K562 (cell line): ENCODE results near the gene RBMS3. TPM values are rescaled to one million over a fixed set of nuclear protein-coding genes. Genes with fewer than 3 reads are reported as not detected.

ENCODE experiments used
- ATAC-seq: fragments of 200-7000 bp; cut with Tn5 transposase; 3 replicates; pipeline ENCODE4 v1.9.1; 2020; ENCODE audit warnings: moderate library complexity
- BruUV-seq: library from RNA; stranded (reverse); fragments of 400-500 nt; replicated peaks from 2 replicates; lab custom pipeline; 2021; lab: Mats Ljungman, UMichigan
- CTCF ChIA-PET: fragments of 300-600 bp; formaldehyde crosslinking; extraction: SDS; loops from one replicate; lab custom pipeline; 2021; ENCODE audit warnings: low intra/inter-chr PET ratio; lab: Yijun Ruan, JAX
- POLR2A ChIA-PET: fragments of 300-600, 350-650 bp; sonication (Branson Sonifier 250); formaldehyde crosslinking; extraction: SDS; loops from one replicate; lab custom pipeline; 2021; ENCODE audit warnings: antibody characterized with exemption, inconsistent platforms; lab: Yijun Ruan, JAX
- DNase-seq, 4 experiments: peaks; one replicate each; pipeline versions ENCODE4 v3.0.0 to v3.0.0-alpha.2; 2011 to 2018; ENCODE audit warnings: low spot score in 3 of 4, mixed read lengths in 3 of 4; ENCODE audit errors: extremely low read depth in 1 of 4
- FAIRE-seq: peaks from 2 replicates; lab custom pipeline; 2011; peaks lifted over from hg19 to GRCh38; lab: Jason Lieb, UNC
- H2AFZ ChIP-seq: 2 replicates; pipeline ENCODE4 v1.6.0; 2011; ENCODE audit warnings: low read depth, low read length, control low read depth, inconsistent platforms
- H3K27ac ChIP-seq: fragments of 200-600 bp; 3 replicates; pipeline ENCODE4 v1.8.0; 2011; ENCODE audit warnings: low read depth, mild to moderate bottlenecking, control low read depth, inconsistent platforms, low read length, moderate library complexity, mixed read lengths; ENCODE audit errors: extremely low read depth
- H3K27me3 ChIP-seq, 2 experiments: fragments of 300-600 bp in 1 of 2; 2 replicates in 1 of 2; 3 replicates in 1 of 2; pipeline versions ENCODE4 v1.6.0 to v1.8.0; 2011; ENCODE audit warnings: inconsistent platforms in 2 of 2, low read length in 2 of 2, mild to moderate bottlenecking in 1 of 2, mixed read lengths in 1 of 2, moderate library complexity in 1 of 2; ENCODE audit not compliant: control insufficient read depth in 2 of 2, insufficient read depth in 2 of 2
- H3K36me3 ChIP-seq: fragments of 300-600 bp; 3 replicates; pipeline ENCODE4 v1.8.0; 2011; ENCODE audit warnings: mild to moderate bottlenecking, low read length, inconsistent platforms; ENCODE audit not compliant: control insufficient read depth, insufficient read depth
- H3K4me1 ChIP-seq, 2 experiments: fragments of 200-600 bp in 1 of 2; replicated peaks in 1 of 2; 2 replicates in 1 of 2; 3 replicates in 1 of 2; pipeline versions ENCODE4 v1.5.1 to v1.8.0; 2011; ENCODE audit warnings: inconsistent platforms in 2 of 2, low read length in 2 of 2, mild to moderate bottlenecking in 1 of 2, mixed read lengths in 1 of 2, moderate library complexity in 1 of 2; ENCODE audit not compliant: control insufficient read depth in 2 of 2, insufficient read depth in 2 of 2
- H3K4me2 ChIP-seq: 2 replicates; pipeline ENCODE4 v1.6.1; 2011; ENCODE audit warnings: low read length, control low read depth, inconsistent platforms, mixed read lengths; ENCODE audit not compliant: insufficient read depth
- H3K4me3 ChIP-seq: fragments of 200-600 bp; sonication (generic), shearing (Covaris generic); 2 replicates; pipeline ENCODE4 v1.5.1; 2016; ENCODE audit warnings: control low read depth, inconsistent platforms
- H3K79me2 ChIP-seq: fragments of 200-600 bp; 3 replicates; pipeline ENCODE4 v1.8.0; 2011; ENCODE audit warnings: low read length, inconsistent platforms; ENCODE audit not compliant: control insufficient read depth, insufficient read depth
- H3K9ac ChIP-seq, 2 experiments: 2 replicates each; pipeline versions ENCODE4 v1.6.0 to v1.6.1; 2011; ENCODE audit warnings: low read depth in 2 of 2, low read length in 2 of 2, control low read depth in 1 of 2, inconsistent platforms in 1 of 2, mild to moderate bottlenecking in 1 of 2, mixed read lengths in 1 of 2; ENCODE audit not compliant: insufficient read depth in 1 of 2
- H3K9me1 ChIP-seq: one replicate; pipeline ENCODE4 v1.6.0; 2011; ENCODE audit warnings: inconsistent platforms, mild to moderate bottlenecking, low read length, moderate library complexity; ENCODE audit not compliant: control insufficient read depth, insufficient read depth
- H3K9me3 ChIP-seq: replicated peaks from 2 replicates; pipeline ENCODE4 v1.5.1; 2011; ENCODE audit warnings: low read depth, low read length, inconsistent platforms; ENCODE audit not compliant: control insufficient read depth, insufficient read depth
- H4K20me1 ChIP-seq: replicated peaks from 2 replicates; pipeline ENCODE4 v1.6.1; 2011; ENCODE audit warnings: low read length, inconsistent platforms, mixed read lengths; ENCODE audit not compliant: control insufficient read depth, insufficient read depth
- BDP1 ChIP-seq: IDR thresholded peaks from 3 replicates; pipeline ENCODE4 v1.6.1; 2011; ENCODE audit not compliant: insufficient read length, insufficient read depth
- COPS2 ChIP-seq: fragments of 450-650 bp; conservative IDR thresholded peaks from 2 replicates; pipeline ENCODE4 v1.6.1; 2016; ENCODE audit warnings: mild to moderate bottlenecking, moderate library complexity
- CTBP1 ChIP-seq: fragments of 450-650 bp; IDR thresholded peaks from 2 replicates; pipeline ENCODE4 v1.6.1; 2016; ENCODE audit warnings: borderline replicate concordance
- EGR1 ChIP-seq: fragments of 450-650 bp; conservative IDR thresholded peaks from 2 replicates; pipeline ENCODE4 v1.6.1; 2017; ENCODE audit warnings: mild to moderate bottlenecking
- ELF4 ChIP-seq: fragments of 450-650 bp; formaldehyde crosslinking; IDR thresholded peaks from 2 replicates; pipeline ENCODE4 v1.4.0; 2022; ENCODE audit warnings: missing genetic modification characterization
- FOXJ3 ChIP-seq: sonication (generic); formaldehyde crosslinking; IDR thresholded peaks from 2 replicates; pipeline ENCODE4 v1.4.0; 2020; ENCODE audit warnings: mild to moderate bottlenecking, missing genetic modification reagents
- NCOA6 ChIP-seq: fragments of 450-650 bp; IDR thresholded peaks from 2 replicates; pipeline ENCODE4 v1.6.1; 2017; ENCODE audit warnings: mild to moderate bottlenecking
- NELFE ChIP-seq: IDR thresholded peaks from 2 replicates; pipeline ENCODE4 v1.6.1; 2011; ENCODE audit warnings: mild to moderate bottlenecking; ENCODE audit not compliant: insufficient read depth, insufficient read length
- NFE2 ChIP-seq: IDR thresholded peaks from 2 replicates; pipeline ENCODE4 v1.6.1; 2014; ENCODE audit warnings: antibody characterized with exemption, low read depth
- PKNOX1 ChIP-seq: fragments of 450-650 bp; IDR thresholded peaks from 2 replicates; pipeline ENCODE4 v1.6.1; 2016
- PRMT5 ChIP-seq: sonication (generic); formaldehyde crosslinking; IDR thresholded peaks from 2 replicates; pipeline ENCODE4 v1.5.0; 2020; ENCODE audit warnings: missing genetic modification reagents
- PYGO2 ChIP-seq: fragments of 450-650 bp; IDR thresholded peaks from 2 replicates; pipeline ENCODE4 v1.6.1; 2016; ENCODE audit warnings: mild to moderate bottlenecking, missing genetic modification characterization, moderate library complexity, missing compliant biosample characterization
- SMARCC2 ChIP-seq: fragments of 450-650 bp; IDR thresholded peaks from 2 replicates; pipeline ENCODE4 v1.6.1; 2017; ENCODE audit warnings: antibody characterized with exemption, moderate library complexity, mild to moderate bottlenecking, low read depth
- STAT5B ChIP-seq: fragments of 250-450 bp; sonication (Bioruptor Pico); IDR thresholded peaks from 2 replicates; pipeline ENCODE4 v1.8.0; 2021; ENCODE audit warnings: mild to moderate bottlenecking, inconsistent platforms
- TCFL5 ChIP-seq: fragments of 250-450 bp; sonication (Bioruptor Pico); conservative IDR thresholded peaks from 2 replicates; pipeline ENCODE4 v1.6.1; 2021; ENCODE audit warnings: mild to moderate bottlenecking, moderate library complexity, matching md5 sums
- TEAD4 ChIP-seq, 2 experiments: sonication (generic) in 1 of 2; formaldehyde crosslinking in 1 of 2; IDR thresholded peaks; 2 replicates each; pipeline versions ENCODE4 v1.6.1 to v1.8.0; 2012 to 2022; ENCODE audit warnings: borderline replicate concordance in 1 of 2, inconsistent platforms in 1 of 2, low read length in 1 of 2, mild to moderate bottlenecking in 1 of 2, missing genetic modification reagents in 1 of 2
- THRAP3 ChIP-seq: fragments of 450-650 bp; IDR thresholded peaks from 2 replicates; pipeline ENCODE4 v1.6.1; 2016; ENCODE audit warnings: mild to moderate bottlenecking, inconsistent platforms, borderline replicate concordance
- ZBED1 ChIP-seq: IDR thresholded peaks from 2 replicates; pipeline ENCODE4 v1.6.1; 2014
- ZNF232 ChIP-seq: sonication (generic); formaldehyde crosslinking; IDR thresholded peaks from 2 replicates; pipeline ENCODE4 v1.8.0; 2022; ENCODE audit warnings: mild to moderate bottlenecking, missing genetic modification reagents
- ZNF408 ChIP-seq: fragments of 250-450 bp; sonication (Bioruptor Pico); IDR thresholded peaks from 2 replicates; pipeline ENCODE4 v1.4.0; 2020; ENCODE audit warnings: low read depth, mild to moderate bottlenecking, moderate library complexity
- ZNF830 ChIP-seq: fragments of 250-450 bp; sonication (Bioruptor Pico); IDR thresholded peaks from 2 replicates; pipeline ENCODE4 v1.5.0; 2021; ENCODE audit warnings: mild to moderate bottlenecking
- WGBS: fragments of 100-300 bp; shearing (Covaris generic); methylation state at CpG from one replicate; pipeline ENCODE4 v1.1.6; 2016; ENCODE audit warnings: low coverage, mixed read lengths; ENCODE audit not compliant: insufficient coverage; ENCODE audit errors: missing lambda C conversion rate; 5-methylcytosine and 5-hydroxymethylcytosine counted together
- in situ Hi-C: fragments of 300-500 bp; cut with MboI; formaldehyde crosslinking; loops from 4 replicates; pipeline ENCODE4 v1.15.0; 2018; ENCODE audit warnings: inconsistent platforms, mixed read lengths
- intact Hi-C: fragments of 100-400 bp; cut with micrococcal nuclease; formaldehyde crosslinking; loops from 2 replicates; pipeline ENCODE4 v1.14.2; 2022
- polyA plus RNA-seq, 8 experiments: library from polyadenylated mRNA; depleted of rRNA in 4 of 8; stranded (reverse) in 5 of 8; unstranded in 3 of 8; fragments of >200 nt; fragmentation: Nextera tagmentation in 2 of 8; fragmentation: Illumina TruSeq in 1 of 8; extraction: Ambion mirVana in 2 of 8; extraction: Trizol in 1 of 8; gene quantifications; 2 replicates each; pipeline versions ENCODE4 v1.2.1 to v1.2.3, GENCODE V29; 2011 to 2014; ENCODE audit warnings: inconsistent platforms in 1 of 8, missing spikeins in 1 of 8
- total RNA-seq, 7 experiments: library from RNA; depleted of rRNA in 6 of 7; stranded (reverse); fragments of >200 nt in 6 of 7; fragmentation: Illumina TruSeq in 2 of 7; extraction: Trizol in 2 of 7; gene quantifications; 2 replicates each; pipeline versions ENCODE4 v1.2.1 to v1.2.3, GENCODE V29; 2011 to 2021; ENCODE audit warnings: low replicate concordance in 1 of 7

RBMS3 gene
- total and polyA plus RNA-seq, 9 of the 15 experiments (the other 6 are each of a cell fraction or from before 2014, with no cell fraction given): 0.20 TPM; not detected in 8

DNA sequence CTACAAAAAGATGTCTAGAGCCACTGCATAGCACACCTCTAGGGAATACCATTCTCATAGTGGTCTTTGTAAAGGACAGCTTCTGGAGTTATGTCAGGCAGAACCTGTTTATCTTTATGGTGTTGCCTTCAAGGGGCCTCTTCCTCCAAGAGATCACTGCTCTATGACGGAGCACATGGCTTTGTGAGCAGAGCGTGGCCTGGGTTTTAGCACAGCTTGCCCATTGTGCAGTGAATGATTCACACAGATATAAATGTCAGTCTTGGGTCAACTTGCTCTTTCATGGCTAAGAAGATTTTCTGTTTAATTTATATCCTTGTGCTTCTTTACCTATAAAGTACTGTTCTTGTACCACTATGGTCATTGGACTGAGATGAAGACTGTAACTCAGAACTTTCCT lies 41.5 kb upstream of the RBMS3 start:
- Histone ChIP-seq H3K36me3 (no peaks in the 10 kb centered on the region), H3K27me3 (no peaks in the 10 kb centered on the region), H4K20me1 (no peaks in the 10 kb centered on the region), H3K79me2 (no peaks in the 10 kb centered on the region), H3K27ac (no peak overlapping the region), H3K9me3 (no peaks in the 10 kb centered on the region), H3K4me2 (no peak overlapping the region), H3K9ac (no peak overlapping the region), H3K9me1 (no peaks in the 10 kb centered on the region), H3K4me3 (no peak overlapping the region), H3K4me1 (no peaks in the 10 kb centered on the region), H2AFZ (no peak overlapping the region)
- BruUV-seq: no TSS peak
- 0% methylated on average over 2 of the region's 2 CpGs for WGBS
- ChIA-PET POLR2A (no interaction called here), CTCF (no interaction called here)
- intact Hi-C loops: no loop called here
- FAIRE-seq (no peak), DNase-seq (no peak), ATAC-seq (no peak)
- TF ChIP-seq THRAP3 (no peak), NELFE (no peak), STAT5B (CRISPR knock-in tag) (no peak), TEAD4 (IDR thresholded peaks at IDR 0.05; ENCODE audit: low read length) (no peak), TEAD4 (CRISPR knock-in tag; IDR thresholded peaks at IDR 0.05; ENCODE audit: borderline replicate concordance) (no peak), ZNF232 (no peak), BDP1 (no peak), CTBP1 (no peak), FOXJ3 (no peak)
- in situ Hi-C loops: no loop called here

- in situ Hi-C loops: no loop called here
- no peak overlapping the region for H3K9ac ChIP-seq
These were observed 40.6 kb upstream of the RBMS3 start for GRCh38 chr3:29240248-29240647.

More at GRCh38 chr3:29240248-29240647, 40.6 kb upstream of the RBMS3 start:
- H3K9me1 ChIP-seq: no peaks in the 10 kb centered on the region
- BruUV-seq: no TSS peak
- intact Hi-C loops: no loop called here
- DNase-seq: no peak
- no peaks in the 10 kb centered on the region for H3K79me2 ChIP-seq
- no peak for FAIRE-seq
- H3K27me3 ChIP-seq: no peaks in the 10 kb centered on the region
- H3K4me3 ChIP-seq: no peak overlapping the region
- H3K27ac ChIP-seq: no peak overlapping the region
- CTCF ChIA-PET: no interaction called here
- POLR2A ChIA-PET: no interaction called here
- no peak for TF ChIP-seq SMARCC2
- TF ChIP-seq PYGO2 (tag): no peak
- no peak for TF ChIP-seq ZNF408
- TF ChIP-seq TCFL5 (CRISPR knock-in tag): no peak
- TF ChIP-seq COPS2: no peak
- no peak for TF ChIP-seq ZBED1
- no peak for TF ChIP-seq ZNF830 (CRISPR knock-in tag)
- TF ChIP-seq ELF4 (CRISPR knock-in tag): no peak
- TF ChIP-seq NFE2: no peak
- TF ChIP-seq PRMT5 (CRISPR knock-in tag): no peak
- TF ChIP-seq PKNOX1: no peak
- TF ChIP-seq EGR1: no peak
- no peak for TF ChIP-seq NCOA6
- no peak for ATAC-seq
- H3K4me1 ChIP-seq: no peaks in the 10 kb centered on the region
- H4K20me1 ChIP-seq: no peaks in the 10 kb centered on the region
- no peaks in the 10 kb centered on the region for H3K36me3 ChIP-seq
- no peak overlapping the region for H2AFZ ChIP-seq
- no peak overlapping the region for H3K4me2 ChIP-seq
- no peaks in the 10 kb centered on the region for H3K9me3 ChIP-seq
